Panc1 (cell line): Measurements from ENCODE around the gene PPL. TPM values are rescaled to one million over a fixed set of nuclear protein-coding genes. Genes with fewer than 3 reads are reported as not detected.

Experiments
- ATAC-seq: fragments of 200-7000 bp; cut with Tn5 transposase; 2 replicates; pipeline ENCODE4 v1.9.1; 2020; ENCODE audit warnings: mild to moderate bottlenecking, moderate library complexity
- BruUV-seq: library from RNA; stranded (reverse); fragments of 400-500 nt; replicated peaks from 2 replicates; lab custom pipeline; 2021; lab: Mats Ljungman, UMichigan
- CTCF ChIA-PET: fragments of 300-600 bp; sonication (Branson Sonifier 250); formaldehyde crosslinking; loops from one replicate; lab custom pipeline; 2022; ENCODE audit warnings: antibody characterized with exemption; lab: Charles Lee
- POLR2A ChIA-PET: fragments of 300-600 bp; sonication (Branson Sonifier 250); formaldehyde crosslinking; loops from one replicate; lab custom pipeline; 2022; ENCODE audit warnings: antibody characterized with exemption; lab: Charles Lee
- DNase-seq: peaks from one replicate; pipeline ENCODE4 v3.0.0-alpha.2; 2010; ENCODE audit warnings: low read depth, low spot score
- H3K27ac ChIP-seq: 2 replicates; pipeline ENCODE4 v1.5.1; 2011; ENCODE audit warnings: mild to moderate bottlenecking, low read length, inconsistent platforms
- H3K27me3 ChIP-seq: fragments of 200-500 bp; sonication (Bioruptor generic); 2 replicates; pipeline ENCODE4 v1.6.0; 2014; ENCODE audit warnings: low read length, inconsistent platforms; ENCODE audit not compliant: control insufficient read depth, insufficient read depth
- H3K36me3 ChIP-seq: fragments of 200-500 bp; sonication (Bioruptor generic); 2 replicates; pipeline ENCODE4 v1.5.1; 2014; ENCODE audit warnings: inconsistent platforms, mild to moderate bottlenecking, low read length, moderate library complexity; ENCODE audit not compliant: control insufficient read depth, insufficient read depth
- H3K4me1 ChIP-seq: 2 replicates; pipeline ENCODE4 v1.5.1; 2011; ENCODE audit warnings: inconsistent platforms, mild to moderate bottlenecking, low read length, moderate library complexity; ENCODE audit not compliant: control insufficient read depth, insufficient read depth
- H3K4me3 ChIP-seq, 2 experiments: 2 replicates each; pipeline ENCODE4 v1.5.1; 2011 to 2012; ENCODE audit warnings: low read depth in 2 of 2, low read length in 2 of 2, mild to moderate bottlenecking in 2 of 2, inconsistent platforms in 1 of 2, moderate library complexity in 1 of 2
- H3K9me3 ChIP-seq: fragments of 200-500 bp; sonication (Bioruptor generic); 2 replicates; pipeline ENCODE4 v1.5.1; 2014; ENCODE audit warnings: low read depth, mild to moderate bottlenecking, inconsistent platforms, low read length, moderate library complexity; ENCODE audit not compliant: control insufficient read depth, insufficient read depth
- POLR2AphosphoS5 ChIP-seq: IDR thresholded peaks from 2 replicates; pipeline ENCODE4 v1.6.1; 2012; ENCODE audit warnings: mild to moderate bottlenecking, low read depth, low read length, moderate library complexity
- SIN3A ChIP-seq: IDR thresholded peaks from 2 replicates; pipeline ENCODE4 v1.6.1; 2012; ENCODE audit warnings: low read depth, mild to moderate bottlenecking, low read length, moderate library complexity, borderline replicate concordance; ENCODE audit not compliant: insufficient read depth
- TCF7L2 ChIP-seq: IDR thresholded peaks from 2 replicates; pipeline ENCODE4 v1.6.1; 2011; ENCODE audit warnings: mild to moderate bottlenecking, low read depth, low read length, inconsistent platforms
- in situ Hi-C: cut with HindIII; loops from 2 replicates; pipeline ENCODE4 v1.10.0; 2016; ENCODE audit warnings: low sequenced_read_pairs, low pct_unique_long_range_greater_than_20kb
- intact Hi-C: fragments of 100-400 bp; cut with micrococcal nuclease; formaldehyde crosslinking; loops from one replicate; pipeline ENCODE4 v1.10.0; 2022; ENCODE audit not compliant: unreplicated experiment
- total RNA-seq: library from RNA; stranded (reverse); gene quantifications from one replicate; pipeline ENCODE4 v1.2.1, GENCODE V29; 2021; ENCODE audit not compliant: unreplicated experiment
- TF ChIP-seq, protein P1 (sequence below), 2 experiments: IDR thresholded peaks; 2 replicates each; pipeline ENCODE4 v1.6.1; 2011 to 2012; ENCODE audit warnings: low read depth in 2 of 2, control low read depth in 1 of 2, low read length in 1 of 2, mild to moderate bottlenecking in 1 of 2, moderate library complexity in 1 of 2; ENCODE audit not compliant: insufficient read depth in 1 of 2
- TF ChIP-seq, protein P2 (sequence below): fragments of 450-650 bp; IDR thresholded peaks from 2 replicates; pipeline ENCODE4 v1.5.1; 2017; ENCODE audit warnings: mild to moderate bottlenecking

Gene PPL
- total RNA-seq, 1 experiment from 2014 or later, result 89.4 TPM

DNA sequence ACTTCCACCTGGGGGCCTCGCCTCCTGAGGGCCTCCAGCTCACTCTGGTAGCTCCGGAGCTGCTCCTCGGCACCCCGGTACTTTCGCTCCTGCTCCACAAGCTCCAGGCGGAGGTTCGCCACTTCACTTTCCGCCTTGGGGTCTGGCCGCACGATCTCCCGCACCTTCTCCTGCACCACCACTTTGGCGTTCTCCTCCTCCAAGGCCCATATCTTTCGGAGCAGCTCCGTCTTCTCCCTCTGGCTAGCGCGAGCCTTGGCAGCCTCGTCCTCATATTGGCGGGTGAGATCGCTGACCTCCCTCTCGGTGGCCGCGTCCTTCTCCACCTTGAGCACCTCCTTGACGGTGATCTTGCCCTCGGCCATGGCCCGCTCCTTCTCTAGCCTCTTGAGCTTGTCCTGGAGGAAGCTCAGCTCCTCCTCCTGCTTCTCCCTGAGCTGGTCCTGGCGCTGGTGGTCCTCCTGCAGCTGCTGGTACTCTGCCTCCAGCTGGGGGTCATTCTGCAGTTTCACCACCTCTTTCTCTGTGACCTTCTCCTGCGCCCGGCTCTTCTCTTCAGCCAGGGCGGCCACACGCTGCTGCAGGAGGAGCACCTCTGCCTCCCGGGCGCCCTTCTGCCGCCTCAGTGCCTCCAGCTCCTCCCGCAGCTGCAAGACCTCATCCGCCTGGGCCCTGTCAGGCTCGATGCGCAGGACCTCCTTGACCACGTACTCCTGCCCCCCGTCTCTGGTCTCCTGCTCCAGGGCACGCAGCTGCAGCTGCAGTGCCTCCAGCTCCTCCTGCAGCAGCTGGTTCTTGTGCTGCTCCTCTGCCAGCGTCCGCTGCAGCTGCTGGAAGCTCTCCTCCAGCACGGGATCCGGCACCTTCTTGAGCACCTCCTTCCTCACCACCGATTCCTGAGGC, 51.7 kb downstream of the PPL start:
- Histone ChIP-seq H3K27ac (no peak overlapping the region), H3K36me3 (peaks cover 12% of the 10 kb centered on the region), H3K4me3 (no peak overlapping the region), H3K27me3 (no peaks in the 10 kb centered on the region), H3K4me1 (peaks cover 19% of the 10 kb centered on the region), H3K9me3 (no peaks in the 10 kb centered on the region)
- in situ Hi-C loops, result no loop called here
- BruUV-seq, result no TSS peak
- no peak for DNase-seq
- POLR2A ChIA-PET, result no interaction called here
- CTCF ChIA-PET, result no interaction called here
- intact Hi-C loops, result loop anchor here (10.0 kb wide), 1 partner anchor 70 kb away; the partner anchor contains the start of gene SEC14L5
- ATAC-seq, result no peak
- no peak for TF ChIP-seq POLR2AphosphoS5

DNA sequence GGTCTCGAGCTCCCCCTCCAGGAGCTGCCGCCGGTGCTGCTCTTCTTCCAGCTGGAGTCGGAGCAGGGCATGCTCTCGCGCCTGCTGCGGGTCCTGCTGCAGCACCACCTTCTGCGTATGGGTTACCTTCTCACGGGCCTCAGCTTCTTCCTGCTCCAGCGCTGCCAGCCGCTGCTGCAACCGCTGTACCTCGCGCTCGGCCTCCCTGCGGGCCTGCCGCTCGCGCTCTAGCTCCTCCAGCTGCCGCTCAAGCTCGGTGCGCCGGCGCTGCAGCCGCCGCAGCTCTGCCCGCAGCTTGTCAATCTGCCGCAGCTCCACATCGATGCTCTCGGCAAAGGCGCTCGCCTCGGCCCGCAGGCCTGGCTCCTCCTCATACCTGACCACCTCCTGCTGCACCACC, 52.7 kb downstream of the PPL start:
- Histone ChIP-seq H3K27me3 (no peaks in the 10 kb centered on the region), H3K4me1 (peaks cover 19% of the 10 kb centered on the region), H3K9me3 (no peaks in the 10 kb centered on the region), H3K4me3 (no peak overlapping the region), H3K36me3 (peaks cover 18% of the 10 kb centered on the region), H3K27ac (no peak overlapping the region)
- DNase-seq (no peak), ATAC-seq (no peak)
- ChIA-PET CTCF (no interaction called here), POLR2A (no interaction called here)
- no TSS peak for BruUV-seq
- intact Hi-C loops, result loop anchor here (10.0 kb wide), 1 partner anchor 71 kb away; the partner anchor contains the start of gene SEC14L5
- TF ChIP-seq SIN3A (no peak), POLR2AphosphoS5 (no peak), TCF7L2 (no peak)
- TF ChIP-seq, protein P1, sequence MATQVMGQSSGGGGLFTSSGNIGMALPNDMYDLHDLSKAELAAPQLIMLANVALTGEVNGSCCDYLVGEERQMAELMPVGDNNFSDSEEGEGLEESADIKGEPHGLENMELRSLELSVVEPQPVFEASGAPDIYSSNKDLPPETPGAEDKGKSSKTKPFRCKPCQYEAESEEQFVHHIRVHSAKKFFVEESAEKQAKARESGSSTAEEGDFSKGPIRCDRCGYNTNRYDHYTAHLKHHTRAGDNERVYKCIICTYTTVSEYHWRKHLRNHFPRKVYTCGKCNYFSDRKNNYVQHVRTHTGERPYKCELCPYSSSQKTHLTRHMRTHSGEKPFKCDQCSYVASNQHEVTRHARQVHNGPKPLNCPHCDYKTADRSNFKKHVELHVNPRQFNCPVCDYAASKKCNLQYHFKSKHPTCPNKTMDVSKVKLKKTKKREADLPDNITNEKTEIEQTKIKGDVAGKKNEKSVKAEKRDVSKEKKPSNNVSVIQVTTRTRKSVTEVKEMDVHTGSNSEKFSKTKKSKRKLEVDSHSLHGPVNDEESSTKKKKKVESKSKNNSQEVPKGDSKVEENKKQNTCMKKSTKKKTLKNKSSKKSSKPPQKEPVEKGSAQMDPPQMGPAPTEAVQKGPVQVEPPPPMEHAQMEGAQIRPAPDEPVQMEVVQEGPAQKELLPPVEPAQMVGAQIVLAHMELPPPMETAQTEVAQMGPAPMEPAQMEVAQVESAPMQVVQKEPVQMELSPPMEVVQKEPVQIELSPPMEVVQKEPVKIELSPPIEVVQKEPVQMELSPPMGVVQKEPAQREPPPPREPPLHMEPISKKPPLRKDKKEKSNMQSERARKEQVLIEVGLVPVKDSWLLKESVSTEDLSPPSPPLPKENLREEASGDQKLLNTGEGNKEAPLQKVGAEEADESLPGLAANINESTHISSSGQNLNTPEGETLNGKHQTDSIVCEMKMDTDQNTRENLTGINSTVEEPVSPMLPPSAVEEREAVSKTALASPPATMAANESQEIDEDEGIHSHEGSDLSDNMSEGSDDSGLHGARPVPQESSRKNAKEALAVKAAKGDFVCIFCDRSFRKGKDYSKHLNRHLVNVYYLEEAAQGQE (IDR thresholded peaks at IDR 0.05; ENCODE audit: insufficient read depth in 1 of 2, low read depth in 2 of 2, low read length in 1 of 2), result no peak
- TF ChIP-seq, protein P2, sequence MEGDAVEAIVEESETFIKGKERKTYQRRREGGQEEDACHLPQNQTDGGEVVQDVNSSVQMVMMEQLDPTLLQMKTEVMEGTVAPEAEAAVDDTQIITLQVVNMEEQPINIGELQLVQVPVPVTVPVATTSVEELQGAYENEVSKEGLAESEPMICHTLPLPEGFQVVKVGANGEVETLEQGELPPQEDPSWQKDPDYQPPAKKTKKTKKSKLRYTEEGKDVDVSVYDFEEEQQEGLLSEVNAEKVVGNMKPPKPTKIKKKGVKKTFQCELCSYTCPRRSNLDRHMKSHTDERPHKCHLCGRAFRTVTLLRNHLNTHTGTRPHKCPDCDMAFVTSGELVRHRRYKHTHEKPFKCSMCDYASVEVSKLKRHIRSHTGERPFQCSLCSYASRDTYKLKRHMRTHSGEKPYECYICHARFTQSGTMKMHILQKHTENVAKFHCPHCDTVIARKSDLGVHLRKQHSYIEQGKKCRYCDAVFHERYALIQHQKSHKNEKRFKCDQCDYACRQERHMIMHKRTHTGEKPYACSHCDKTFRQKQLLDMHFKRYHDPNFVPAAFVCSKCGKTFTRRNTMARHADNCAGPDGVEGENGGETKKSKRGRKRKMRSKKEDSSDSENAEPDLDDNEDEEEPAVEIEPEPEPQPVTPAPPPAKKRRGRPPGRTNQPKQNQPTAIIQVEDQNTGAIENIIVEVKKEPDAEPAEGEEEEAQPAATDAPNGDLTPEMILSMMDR, result no peak
- in situ Hi-C loops, result no loop called here

DNA sequence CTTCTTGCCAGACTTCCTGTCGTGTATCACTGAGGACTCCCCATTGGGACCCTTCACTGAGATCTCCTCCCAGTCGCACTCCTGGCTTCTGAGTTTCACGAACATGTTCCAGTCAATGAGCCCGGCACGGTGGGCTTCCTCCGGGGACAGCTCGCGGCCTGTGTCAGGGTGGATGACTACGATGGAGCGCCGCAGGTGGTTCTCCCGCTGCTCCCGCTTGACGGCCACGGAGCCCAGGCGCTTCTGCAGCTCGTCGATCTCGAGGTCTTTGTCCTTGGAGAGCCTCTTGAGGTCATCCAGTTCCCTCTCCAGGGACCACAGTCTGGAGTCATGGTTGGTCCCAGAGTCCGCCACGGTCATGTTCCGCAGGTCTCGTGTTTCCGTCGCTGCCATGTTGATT, 53.4 kb downstream of the PPL start:
- ChIA-PET POLR2A (no interaction called here), CTCF (no interaction called here)
- peaks cover 15% of the 10 kb centered on the region; the same call in 1 of the 2 replicates for H3K4me1 ChIP-seq
- ATAC-seq (no peak), DNase-seq (no peak)
- no peaks in the 10 kb centered on the region for H3K9me3 ChIP-seq
- no TSS peak for BruUV-seq
- TF ChIP-seq POLR2AphosphoS5 (no peak), TCF7L2 (no peak), SIN3A (no peak)
- TF ChIP-seq, protein P1 (IDR thresholded peaks at IDR 0.05; ENCODE audit: insufficient read depth in 1 of 2, low read depth in 2 of 2, low read length in 1 of 2), result no peak
- TF ChIP-seq, protein P2, result no peak
- H3K27ac ChIP-seq, result no peak overlapping the region; the same call in 1 of the 2 replicates
- no peak overlapping the region for H3K4me3 ChIP-seq
- H3K27me3 ChIP-seq, result no peaks in the 10 kb centered on the region
- in situ Hi-C loops, result no loop called here
- intact Hi-C loops, result loop anchor here (10.0 kb wide), 1 partner anchor 71 kb away; the partner anchor contains the start of gene SEC14L5
- peaks cover 18% of the 10 kb centered on the region for H3K36me3 ChIP-seq
